ENCODE measurements around the gene SLC9A4.
"Not testable (repeated sequence)": the region's sequence is repeated elsewhere in the genome, so short reads cannot be mapped to it uniquely, and the experiment has no call there.

The SLC9A4 gene

GRCh38 chr2:102547462-102547861 is 74.4 kb downstream of the SLC9A4 start:
- no peak for TF ChIP-seq CTCF (IDR thresholded peaks at IDR 0.05; ENCODE audit: borderline replicate concordance, control extremely low read depth, extremely low read depth, insufficient read depth, missing control alignments)
- in situ Hi-C loops (cut with MboI; ENCODE audit: low sequenced_read_pairs, unreplicated experiment), result no loop called here
- no peak for DNase-seq (ENCODE audit: low spot score)

GRCh38 chr2:102549027-102549426 is 76.0 kb downstream of the SLC9A4 start:
- in situ Hi-C loops (cut with MboI; ENCODE audit: low sequenced_read_pairs, unreplicated experiment), result no loop called here
- TF ChIP-seq CTCF (IDR thresholded peaks at IDR 0.05; ENCODE audit: borderline replicate concordance, control extremely low read depth, extremely low read depth, insufficient read depth, missing control alignments), result no peak
- no peak for DNase-seq (ENCODE audit: low spot score)

- no peak for DNase-seq (ENCODE audit: low spot score)
- TF ChIP-seq CTCF (IDR thresholded peaks at IDR 0.05; ENCODE audit: borderline replicate concordance, control extremely low read depth, extremely low read depth, insufficient read depth, missing control alignments), result no peak
- in situ Hi-C loops (cut with MboI; ENCODE audit: low sequenced_read_pairs, unreplicated experiment), result no loop called here
These were observed 77.1 kb downstream of the SLC9A4 start for GRCh38 chr2:102550151-102550550.

- DNase-seq (ENCODE audit: low spot score), result no peak
- no peak for TF ChIP-seq CTCF (IDR thresholded peaks at IDR 0.05; ENCODE audit: borderline replicate concordance, control extremely low read depth, extremely low read depth, insufficient read depth, missing control alignments)
- in situ Hi-C loops (cut with MboI; ENCODE audit: low sequenced_read_pairs, unreplicated experiment), result no loop called here
These were observed 78.5 kb downstream of the SLC9A4 start for GRCh38 chr2:102551329-102552096.

GRCh38 chr2:102553601-102554000 is 80.6 kb downstream of the SLC9A4 start:
- no peak for TF ChIP-seq CTCF (IDR thresholded peaks at IDR 0.05; ENCODE audit: borderline replicate concordance, control extremely low read depth, extremely low read depth, insufficient read depth, missing control alignments)
- in situ Hi-C loops (cut with MboI; ENCODE audit: low sequenced_read_pairs, unreplicated experiment), result no loop called here
- no peak for DNase-seq (ENCODE audit: low spot score)

GRCh38 chr2:102558463-102558862 is 85.4 kb downstream of the SLC9A4 start:
- in situ Hi-C loops (cut with MboI; ENCODE audit: low sequenced_read_pairs, unreplicated experiment), result no loop called here
- DNase-seq (ENCODE audit: low spot score), result no peak
- no peak for TF ChIP-seq CTCF (IDR thresholded peaks at IDR 0.05; ENCODE audit: borderline replicate concordance, control extremely low read depth, extremely low read depth, insufficient read depth, missing control alignments)

- DNase-seq (ENCODE audit: low spot score); in situ Hi-C loops (cut with MboI; ENCODE audit: low sequenced_read_pairs, unreplicated experiment): not testable (repeated sequence)
These were observed 89.5 kb downstream of the SLC9A4 start for GRCh38 chr2:102562542-102562941.
